RPMI8226 (cell line): ENCODE measurements around the gene SRRM3.
"Not testable (repeated sequence)": the region's sequence is repeated elsewhere in the genome, so short reads cannot be mapped to it uniquely, and the experiment has no call there.

Source experiments
- DNase-seq: peaks from one replicate; pipeline ENCODE4 v3.0.0-alpha.2; 2015

SRRM3 gene

DNA sequence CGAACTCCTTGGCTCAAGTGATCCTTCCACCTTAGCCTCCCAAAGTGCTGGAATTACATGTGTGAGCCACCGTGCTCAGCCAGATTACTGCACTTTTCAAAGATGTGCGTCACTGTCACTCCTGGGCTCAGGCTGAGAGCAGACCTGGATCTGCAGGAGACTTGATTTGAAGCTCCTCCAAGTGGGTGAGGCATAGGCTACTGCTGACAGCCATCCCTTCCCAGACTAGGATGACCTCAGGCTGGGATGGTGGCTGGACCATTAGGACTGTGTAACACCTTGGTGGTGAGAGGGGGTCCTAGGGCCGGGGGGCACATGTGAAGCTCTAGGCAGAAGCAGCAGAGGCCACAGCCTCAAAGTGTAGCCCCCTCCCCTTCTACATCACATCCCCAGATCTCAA lies 8.2 kb upstream of the SRRM3 start:
- no peak for DNase-seq

DNA sequence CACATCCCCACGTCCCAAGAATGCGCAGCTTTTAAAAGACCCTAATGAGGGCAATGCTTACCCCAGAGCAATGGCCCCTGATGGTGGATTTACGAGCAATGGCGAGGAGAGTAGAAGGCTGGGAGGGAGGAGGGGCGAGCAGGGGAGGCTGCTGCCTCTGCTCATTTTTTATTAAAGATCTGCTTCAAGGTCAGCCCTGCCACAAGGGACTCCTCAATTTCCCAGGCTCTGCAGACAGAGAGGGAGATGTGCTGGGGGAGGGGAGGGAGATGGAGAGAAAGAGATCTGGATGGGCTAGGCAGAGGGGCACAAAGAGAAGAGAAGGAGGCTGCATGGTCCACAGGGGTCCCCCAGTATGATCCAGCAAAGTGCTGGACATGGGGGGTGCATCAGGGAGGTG lies 7.8 kb upstream of the SRRM3 start:
- no peak for DNase-seq

DNA sequence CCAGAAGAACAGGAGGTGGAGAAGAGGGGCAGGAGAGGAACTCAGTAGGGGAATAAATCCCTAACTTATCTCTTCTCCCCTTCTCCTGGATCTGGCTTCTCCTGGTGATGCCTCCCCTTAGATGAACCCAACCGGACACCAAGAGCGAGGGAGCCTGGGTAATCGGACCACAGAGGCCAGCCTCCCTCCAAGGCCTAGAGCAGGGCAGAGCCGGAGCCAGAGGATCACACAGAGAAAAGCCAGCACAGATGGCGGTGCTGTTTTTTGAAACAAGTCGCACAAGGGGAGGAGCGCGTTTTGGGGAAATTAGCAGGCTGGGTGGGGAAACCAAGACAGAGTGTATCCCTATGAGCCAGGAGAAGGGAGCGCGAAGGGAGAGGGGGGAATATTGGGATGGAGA lies 4.9 kb upstream of the SRRM3 start:
- no peak for DNase-seq

DNA sequence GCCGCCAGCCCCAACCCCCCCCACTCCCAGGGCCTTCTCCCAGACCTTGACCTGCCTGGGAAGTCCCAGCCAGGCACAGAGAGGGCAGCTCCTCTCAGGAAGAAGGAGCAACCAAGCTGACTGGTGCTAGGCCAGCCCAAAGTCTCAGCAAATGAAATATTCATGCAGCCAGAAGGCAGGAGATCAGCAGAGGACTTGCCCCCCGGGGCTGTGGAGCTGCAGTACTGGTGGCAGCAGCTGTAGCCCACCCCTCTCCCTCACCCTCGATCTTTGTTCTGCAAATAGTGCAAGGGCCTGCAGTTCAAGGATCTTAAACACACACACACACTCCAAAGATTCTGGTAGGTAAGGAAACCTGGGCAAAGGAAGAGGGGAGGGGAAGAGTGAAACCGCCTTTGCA lies 3.5 kb upstream of the SRRM3 start:
- no peak for DNase-seq

DNA sequence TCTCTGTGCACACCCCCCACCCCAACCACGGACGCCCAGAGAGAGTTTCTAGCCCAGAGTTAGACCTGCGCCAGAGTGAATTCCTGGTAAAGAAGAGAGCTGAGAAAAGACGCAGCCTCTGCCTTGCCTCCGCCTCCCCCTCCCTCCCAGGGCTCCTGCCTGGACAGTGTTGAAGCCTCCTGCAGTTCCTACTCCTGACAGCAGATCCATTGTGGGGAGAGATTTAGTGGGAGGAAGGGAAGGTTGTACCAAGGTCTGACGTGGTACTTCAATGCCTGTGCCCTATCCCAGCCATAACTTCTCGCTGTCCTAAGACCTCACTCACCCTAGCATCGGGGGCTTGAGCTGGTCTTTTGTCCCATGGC lies 952 bp downstream of the SRRM3 start:
- DNase-seq: no peak

DNA sequence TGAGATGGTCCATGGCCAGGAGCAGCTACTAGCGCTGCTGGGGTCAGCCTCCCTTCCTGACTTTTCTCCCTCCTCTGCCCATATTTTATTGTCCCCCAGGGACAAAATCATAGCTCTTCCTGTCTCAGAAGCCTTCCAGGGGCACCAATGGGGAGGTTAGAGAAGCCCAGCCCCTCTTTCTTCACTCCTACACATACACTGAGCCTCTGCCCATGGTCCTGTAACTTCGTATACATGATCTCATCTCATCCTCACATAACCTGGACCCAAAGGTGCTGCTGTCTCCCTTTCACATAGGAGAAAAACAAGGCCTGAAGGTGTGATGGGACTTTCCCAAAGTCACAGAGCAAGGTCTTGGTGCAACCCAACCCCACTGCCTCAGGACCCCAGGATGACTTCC lies 2.5 kb downstream of the SRRM3 start:
- DNase-seq: no peak

DNA sequence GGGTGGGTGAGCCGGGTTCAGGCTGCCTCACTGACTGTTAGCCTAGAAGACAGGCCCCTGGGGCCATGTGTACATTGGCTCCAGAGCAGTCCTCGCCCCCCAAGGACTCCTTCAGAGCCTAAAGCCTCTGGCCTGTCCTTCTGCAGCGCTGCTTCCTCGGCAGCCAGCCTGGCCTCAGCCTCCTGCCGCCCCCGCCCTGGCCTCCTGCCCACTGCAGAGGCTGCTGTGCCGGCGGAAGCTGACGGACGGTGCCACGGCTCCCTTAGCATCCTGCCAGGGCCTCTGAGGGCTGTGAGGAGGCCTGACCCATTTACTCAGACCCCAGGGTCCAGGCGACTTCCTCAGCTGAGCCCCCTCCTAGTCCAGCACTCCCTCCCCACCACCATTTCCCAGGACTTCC lies 4.9 kb downstream of the SRRM3 start:
- DNase-seq: no peak

DNA sequence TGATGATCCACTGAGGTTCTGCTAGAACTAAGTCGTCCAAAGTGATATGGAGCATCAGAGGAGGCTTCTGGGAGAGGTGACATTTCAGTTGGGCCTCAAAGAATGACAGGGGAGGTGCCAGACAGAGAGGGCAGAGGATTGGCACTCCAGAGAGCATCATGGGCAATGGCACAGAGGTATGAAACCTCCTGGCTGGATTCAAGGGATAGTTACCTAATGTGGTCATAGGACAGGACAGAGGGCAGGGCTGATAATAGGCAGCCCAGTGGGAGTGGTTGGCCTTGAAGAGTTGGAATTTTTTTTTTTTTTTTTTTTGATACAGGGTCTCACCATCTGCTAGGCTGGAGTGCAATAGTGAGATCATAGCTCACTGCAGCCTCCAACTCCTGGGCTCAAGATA lies 7.6 kb downstream of the SRRM3 start:
- no peak for DNase-seq

DNA sequence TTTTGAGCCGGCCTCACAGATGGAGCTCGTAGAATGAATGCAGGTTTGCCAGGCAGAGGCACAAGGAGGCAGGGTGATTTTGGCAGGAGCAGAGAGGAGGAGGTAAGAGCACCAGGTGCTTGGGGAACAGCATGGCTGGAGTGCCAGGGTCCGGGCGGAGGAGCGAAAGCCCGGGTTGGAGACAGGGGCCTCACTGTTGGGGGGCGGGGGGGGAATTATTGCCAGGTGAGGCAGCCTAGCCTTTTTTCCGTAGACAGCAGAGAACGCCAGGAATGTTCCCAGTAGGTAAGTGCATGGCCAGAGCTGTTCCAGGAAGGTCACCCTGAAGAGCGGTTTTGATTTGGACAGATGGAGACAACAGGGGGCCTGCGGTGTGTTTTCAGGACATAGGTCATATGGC lies 9.5 kb downstream of the SRRM3 start:
- no peak for DNase-seq

DNA sequence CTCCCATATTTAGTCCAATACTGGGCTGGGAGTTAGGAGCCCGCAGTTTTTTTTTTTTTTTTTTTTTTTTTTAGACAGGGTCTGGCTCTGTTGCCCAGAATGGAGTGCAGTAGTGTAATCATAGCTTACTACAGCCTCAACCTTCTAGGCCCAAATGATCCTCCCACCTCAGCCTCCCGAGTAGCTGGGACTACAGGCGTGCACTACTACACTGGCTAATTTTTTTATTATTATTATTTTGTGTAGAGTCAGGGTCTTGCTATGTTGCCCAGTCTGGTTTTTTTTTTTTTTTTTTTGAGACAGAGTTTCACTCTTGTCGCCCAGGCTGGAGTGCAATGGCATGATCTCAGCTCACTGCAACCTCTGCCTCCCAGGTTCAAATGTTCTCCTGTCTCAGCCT lies 13.7 kb downstream of the SRRM3 start:
- DNase-seq: not testable (repeated sequence)

DNA sequence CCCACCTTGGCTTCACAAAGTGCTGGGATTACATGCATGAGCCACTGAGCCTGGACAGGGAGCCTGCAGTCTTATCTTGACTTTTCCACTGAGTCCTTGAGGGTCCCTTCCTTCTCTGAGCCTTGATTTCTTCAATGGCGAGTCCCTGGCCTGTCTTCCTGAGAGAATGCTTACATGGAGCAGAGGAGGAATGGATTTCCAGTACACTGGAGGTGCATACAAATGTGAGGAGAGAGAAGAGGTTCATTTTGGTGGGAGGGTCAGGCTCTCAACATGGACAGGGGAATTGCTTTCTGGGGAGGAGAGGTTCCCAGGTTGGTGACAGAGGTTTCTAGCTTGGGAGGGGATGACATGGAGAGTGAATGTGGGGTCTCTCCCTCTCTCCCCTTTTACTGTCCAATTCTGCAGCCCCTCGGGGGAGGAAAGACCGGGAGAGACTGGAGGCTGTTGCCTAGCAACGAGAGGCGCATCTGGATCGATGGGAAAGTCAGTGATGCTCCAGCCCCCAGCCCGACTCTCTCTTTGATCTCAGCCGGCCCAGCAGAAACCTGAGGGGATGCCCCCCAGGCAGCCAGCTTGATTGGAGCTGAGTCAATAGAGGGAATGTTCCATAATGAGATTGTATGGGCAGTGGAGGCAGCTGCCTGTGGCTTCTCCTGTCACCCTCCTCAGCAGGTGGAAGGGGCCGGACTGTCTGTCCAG lies 14.8 kb downstream of the SRRM3 start:
- DNase-seq: no peak

DNA sequence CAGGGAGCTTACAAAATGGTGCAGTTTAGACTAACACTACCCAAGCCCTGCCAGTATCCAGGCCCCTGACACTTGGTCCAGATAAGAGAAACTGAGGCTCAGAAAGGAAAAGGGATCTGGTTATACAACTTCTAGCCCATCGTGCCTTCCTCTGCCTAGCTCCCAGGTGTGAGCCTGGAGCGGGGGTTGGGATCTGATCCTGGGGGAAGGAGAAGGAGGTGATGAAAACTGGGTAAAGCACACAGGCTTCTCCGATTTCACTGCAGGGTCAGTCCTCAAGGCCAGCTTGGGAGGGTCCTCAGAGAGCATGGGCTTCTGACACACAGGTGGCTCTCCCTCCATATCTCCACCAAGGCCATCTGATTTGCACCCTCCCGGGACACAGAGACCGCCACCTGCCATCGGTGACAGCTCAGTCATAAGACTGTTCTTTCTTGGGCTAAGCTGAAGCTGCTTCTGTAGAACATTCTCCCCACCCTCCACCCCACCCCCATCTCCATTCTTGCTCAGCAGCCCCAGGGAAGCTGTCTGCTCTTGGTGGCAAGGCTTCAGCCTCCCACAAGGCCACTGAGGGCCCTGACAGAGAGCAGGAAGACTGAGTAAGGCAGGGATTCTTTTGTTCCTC lies 16.4 kb downstream of the SRRM3 start:
- DNase-seq: no peak

DNA sequence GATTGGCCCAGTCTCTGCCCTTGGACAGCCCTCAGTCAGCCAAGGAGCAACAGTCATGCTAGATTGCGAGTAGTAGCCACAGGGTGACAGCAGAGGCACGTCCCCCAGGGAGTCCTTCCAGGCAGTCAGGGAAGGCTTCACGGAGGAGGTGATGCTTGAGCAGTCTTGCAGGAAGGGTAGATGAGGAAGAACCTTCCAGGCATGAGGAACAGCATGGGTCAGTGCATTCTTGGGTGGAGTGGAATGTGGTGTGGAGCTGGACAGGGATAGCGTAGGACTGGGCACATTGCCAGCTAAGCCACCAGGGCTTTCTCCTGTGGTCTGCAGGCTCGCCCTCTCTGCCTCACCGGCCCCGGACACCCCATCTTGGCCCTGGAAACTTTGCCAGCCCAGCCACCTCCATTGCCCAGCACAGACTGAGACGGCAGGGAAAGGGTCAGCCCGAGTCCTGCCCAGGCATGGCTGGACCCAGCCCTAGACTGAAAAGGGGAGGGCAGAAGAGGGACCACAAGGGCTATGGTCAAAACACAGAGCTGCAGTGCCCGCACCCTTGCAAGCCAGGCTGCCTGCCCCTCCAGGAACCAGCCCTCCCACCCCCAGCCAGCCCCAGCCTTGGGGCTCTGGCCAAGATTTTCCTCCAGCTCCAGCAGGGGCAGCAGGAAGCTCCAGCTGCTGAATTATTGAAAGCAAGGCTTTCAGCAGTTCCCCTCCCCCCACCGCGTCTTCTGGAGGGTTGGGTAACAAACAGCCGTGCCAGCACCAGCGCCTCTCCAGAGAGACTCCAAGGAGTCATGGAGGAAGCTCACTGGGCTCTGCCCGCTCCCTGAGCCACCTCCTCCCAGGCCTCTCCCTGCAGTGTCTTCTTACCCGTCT lies 18.7 kb downstream of the SRRM3 start:
- DNase-seq: peak; percentile 49

DNA sequence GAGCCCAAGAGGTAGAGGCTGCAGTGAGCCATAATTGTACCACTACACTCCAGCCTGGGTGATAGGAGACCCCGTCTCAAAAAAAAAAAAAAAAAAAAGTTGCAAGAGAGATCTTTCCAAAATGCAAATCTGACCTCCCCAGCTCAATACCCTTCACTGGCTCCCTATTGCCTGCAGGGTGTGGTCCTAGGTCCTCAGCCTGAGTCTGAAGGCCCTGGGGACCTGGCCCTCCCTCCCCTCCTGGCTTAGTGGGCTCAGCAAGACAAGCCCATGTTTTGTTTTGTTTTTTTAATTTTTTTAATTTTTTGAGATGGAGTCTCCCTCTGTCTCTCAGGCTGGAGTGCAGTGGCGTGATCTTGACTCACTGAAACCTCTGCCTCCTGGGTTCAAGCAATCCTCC lies 20.6 kb downstream of the SRRM3 start:
- DNase-seq: no peak

DNA sequence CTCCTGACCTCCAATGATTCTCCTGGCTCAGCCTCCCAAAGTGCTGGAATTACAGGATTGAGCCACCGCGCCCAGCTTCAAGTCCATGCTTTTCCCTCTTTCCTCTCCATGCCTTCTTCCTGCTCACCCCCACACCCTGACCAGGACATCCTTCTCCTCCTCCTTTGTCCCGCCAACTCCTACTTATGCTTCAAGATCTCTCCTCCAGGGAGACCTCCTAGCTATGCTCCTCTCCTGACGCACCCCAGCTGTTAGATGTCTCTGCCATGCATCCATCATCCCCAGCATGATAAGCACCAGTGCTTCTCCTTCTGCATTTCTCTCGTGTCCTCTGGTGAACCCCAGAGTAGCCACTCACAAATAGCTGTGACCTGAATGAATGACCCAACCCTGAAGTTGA lies 21.1 kb downstream of the SRRM3 start:
- DNase-seq: no peak

DNA sequence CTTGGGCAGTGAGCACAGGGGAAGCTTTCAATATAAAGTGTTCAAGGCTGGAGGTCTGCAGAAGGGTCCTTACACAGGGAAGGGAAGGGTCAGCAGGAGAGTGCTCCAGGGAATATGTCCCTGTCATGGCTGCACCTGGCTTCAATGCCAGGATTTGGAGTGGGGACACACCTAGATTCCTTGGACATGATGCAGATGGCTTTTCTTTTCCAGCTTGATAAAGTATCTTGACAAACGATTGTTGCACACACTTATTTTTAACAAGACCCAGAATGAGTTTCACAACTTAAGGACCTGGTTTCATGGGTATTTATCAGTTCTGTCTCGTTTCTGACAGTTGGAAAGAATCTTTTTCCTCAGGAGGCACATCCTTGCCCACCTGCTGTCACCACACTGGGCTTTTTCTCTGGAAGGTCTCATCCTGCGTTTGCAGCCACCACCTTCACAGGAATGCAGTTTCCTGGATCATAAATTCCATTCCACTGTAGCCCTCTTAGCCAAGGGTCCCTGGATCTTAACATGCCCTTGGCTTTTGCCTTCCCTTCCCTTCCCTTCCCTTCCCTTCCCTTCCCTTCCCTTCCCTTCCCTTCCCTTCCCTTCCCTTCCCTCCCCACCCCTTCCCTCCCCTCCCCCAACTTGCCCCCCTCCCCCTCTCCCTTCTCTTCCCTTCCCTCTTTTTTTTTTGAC lies 21.7 kb downstream of the SRRM3 start:
- no peak for DNase-seq

DNA sequence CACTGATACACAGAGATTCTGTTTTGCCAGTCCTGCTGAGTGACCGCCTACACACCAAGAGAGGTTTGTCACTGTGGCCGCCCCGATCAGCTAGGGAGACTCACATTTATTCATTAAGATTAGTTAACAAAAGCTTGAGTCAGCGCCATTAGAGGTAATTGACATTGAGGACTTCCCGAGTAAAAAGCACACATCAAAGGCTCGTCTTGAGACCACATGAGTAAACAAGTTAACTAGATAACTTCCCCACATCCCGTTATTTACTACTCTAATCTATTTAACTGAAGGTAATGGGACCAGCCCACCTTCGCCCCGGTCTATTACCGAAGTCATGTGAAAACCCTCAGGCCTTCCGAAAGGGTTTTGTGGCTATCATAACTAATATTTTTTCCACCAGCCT lies 23.0 kb downstream of the SRRM3 start:
- DNase-seq: no peak

DNA sequence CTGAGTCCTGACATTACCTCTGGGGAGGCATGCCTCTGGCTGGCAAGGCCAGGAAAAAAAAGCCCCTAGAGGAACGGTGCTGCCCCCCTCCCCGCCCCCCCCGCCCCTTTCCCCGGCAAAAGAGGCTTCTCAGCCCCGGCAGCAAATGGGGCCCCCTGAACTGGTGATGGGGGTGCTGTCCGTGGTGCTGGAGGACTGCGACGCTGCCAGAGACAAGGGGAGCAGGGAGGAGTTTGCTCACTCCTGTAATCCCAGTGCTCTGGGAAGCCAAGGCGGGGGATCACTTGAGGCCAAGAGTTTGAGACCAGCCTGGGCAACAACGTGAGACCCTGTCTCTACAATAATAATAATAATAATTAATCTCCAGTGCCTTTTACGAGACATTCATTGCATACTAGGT lies 23.7 kb downstream of the SRRM3 start:
- peak; percentile 51 for DNase-seq

DNA sequence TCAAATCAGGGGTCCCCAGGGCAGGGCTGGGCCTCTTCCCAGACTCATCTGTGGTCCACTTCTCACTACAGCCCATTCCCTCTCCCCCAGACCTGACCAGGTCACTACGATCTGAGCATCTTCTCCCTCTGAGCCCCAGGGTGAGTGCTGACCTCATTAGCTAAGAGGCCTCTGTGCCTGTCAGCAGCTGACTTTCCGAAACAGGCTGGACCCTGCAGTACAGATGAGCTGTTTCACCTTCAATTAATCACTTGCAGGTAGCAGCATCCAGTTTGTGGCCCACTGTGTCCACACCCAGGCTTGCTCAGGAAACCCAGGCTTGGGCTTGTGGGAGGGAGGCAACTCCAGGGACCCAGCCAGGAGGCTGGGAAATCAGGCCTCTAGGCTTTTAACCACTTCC lies 24.3 kb downstream of the SRRM3 start:
- DNase-seq: no peak

DNA sequence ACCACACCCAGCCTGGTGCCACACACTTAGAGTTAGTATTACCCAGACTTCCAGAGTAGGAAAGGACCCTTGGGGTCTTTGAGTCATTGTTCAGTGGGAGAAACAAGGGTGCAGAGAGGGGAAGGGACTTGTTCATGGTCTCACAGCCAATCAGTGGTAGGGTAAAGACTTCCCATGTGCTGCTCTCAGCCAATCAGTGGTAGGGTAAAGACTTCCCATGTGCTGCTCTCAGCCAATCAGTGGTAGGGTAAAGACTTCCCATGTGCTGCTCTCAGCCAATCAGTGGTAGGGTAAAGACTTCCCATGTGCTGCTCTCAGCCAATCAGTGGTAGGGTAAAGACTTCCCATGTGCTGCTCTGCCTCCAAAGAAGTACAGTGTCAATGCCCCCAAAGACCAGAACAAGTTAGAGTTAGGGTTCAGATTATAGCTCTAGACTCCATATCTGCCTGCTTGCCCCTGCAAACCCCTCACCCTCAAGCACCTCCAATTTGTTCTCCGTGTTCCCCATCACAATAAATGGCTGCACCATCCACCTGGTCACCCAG lies 25.3 kb downstream of the SRRM3 start:
- DNase-seq: not testable (repeated sequence)

DNA sequence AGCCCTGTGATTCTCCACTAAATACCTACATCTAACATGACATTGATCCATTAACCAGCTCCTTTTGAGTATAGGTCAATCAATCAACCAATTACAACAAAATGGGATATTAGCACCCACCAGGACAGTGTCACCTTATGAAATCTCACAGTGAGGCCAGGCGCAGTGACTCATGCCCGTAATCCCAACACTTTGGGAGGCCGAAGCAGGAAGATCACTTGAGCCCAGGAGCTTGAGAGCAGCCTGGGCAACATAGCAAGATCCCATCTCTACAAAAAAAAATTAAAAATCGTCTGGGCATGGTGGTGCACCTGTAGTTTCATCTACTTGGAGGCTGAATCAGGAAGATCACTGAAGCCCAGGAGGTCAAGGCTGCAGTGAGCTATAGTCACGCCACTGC lies 28.5 kb downstream of the SRRM3 start:
- DNase-seq: no peak

DNA sequence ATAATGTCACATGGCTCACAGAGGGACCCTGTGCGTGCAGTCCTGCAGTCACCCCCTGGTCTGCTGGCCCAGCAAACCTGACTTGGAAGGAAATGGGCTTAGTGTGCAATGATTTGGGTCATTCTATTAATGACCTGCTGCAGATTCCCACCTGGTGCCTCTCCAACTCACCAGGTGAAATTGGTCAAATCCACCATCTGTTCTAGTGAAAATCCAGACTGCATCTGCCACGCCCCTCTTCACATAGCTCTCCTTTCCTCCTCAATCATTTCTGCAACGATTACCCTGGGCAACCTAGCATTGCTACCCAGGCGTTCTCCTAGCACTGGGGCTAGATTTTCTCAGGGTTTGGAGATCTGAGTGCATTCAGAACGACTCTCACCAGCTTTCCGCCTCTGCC lies 29.4 kb downstream of the SRRM3 start:
- DNase-seq: no peak

DNA sequence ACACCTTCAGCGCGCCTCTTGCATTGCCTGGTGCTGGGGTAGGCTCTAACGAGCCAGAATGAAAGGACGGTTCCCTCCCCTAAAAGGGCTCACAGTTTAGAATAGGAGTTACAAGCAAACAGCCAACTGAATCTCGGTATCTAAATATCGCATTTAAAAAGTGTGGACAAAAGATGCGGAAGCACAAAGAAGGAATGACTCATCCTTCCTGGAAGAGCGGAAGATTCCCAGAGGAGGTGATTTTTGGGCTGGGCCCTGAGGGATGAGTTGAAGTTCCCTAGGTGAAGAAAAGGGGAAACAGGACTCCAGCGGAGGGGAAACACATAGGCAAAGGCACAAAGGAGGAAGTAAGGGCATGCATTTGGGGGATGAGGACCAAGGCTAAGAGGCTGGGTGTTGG lies 29.9 kb downstream of the SRRM3 start:
- no peak for DNase-seq
